GM19468 (cell line): ENCODE measurements around the gene CLEC11A.

ENCODE experiments used
- ATAC-seq: cut with Tn5 transposase; IDR thresholded peaks from one replicate; pipeline ENCODE4 v1.9.1; 2021; ENCODE audit warnings: mild to moderate bottlenecking, moderate library complexity, moderate number of reproducible peaks; ENCODE audit not compliant: unreplicated experiment; ENCODE audit errors: extremely low read depth

Gene CLEC11A

GRCh38 chr19:50703915-50704796 is 19.0 kb upstream of the CLEC11A start:
- ATAC-seq: no peak

GRCh38 chr19:50705422-50706019 is 17.6 kb upstream of the CLEC11A start:
- ATAC-seq: no peak

- ATAC-seq: no peak
Measured at GRCh38 chr19:50706387-50706786, 16.8 kb upstream of the CLEC11A start.

GRCh38 chr19:50708179-50708879 is 14.8 kb upstream of the CLEC11A start:
- ATAC-seq: no peak

GRCh38 chr19:50710094-50710493 is 13.1 kb upstream of the CLEC11A start:
- ATAC-seq: no peak

GRCh38 chr19:50710612-50711011 is 12.6 kb upstream of the CLEC11A start:
- ATAC-seq: no peak

GRCh38 chr19:50711196-50711595 is 12.0 kb upstream of the CLEC11A start:
- no peak for ATAC-seq

- no peak for ATAC-seq
Measured at GRCh38 chr19:50711805-50712204, 11.4 kb upstream of the CLEC11A start.

- ATAC-seq: no peak
Measured at GRCh38 chr19:50712833-50713232, 10.3 kb upstream of the CLEC11A start.

GRCh38 chr19:50713556-50714236 is 9.5 kb upstream of the CLEC11A start:
- ATAC-seq: no peak

GRCh38 chr19:50716178-50717025 is 6.8 kb upstream of the CLEC11A start:
- no peak for ATAC-seq

- ATAC-seq: no peak
Measured at GRCh38 chr19:50717026-50717723, 6.0 kb upstream of the CLEC11A start.

GRCh38 chr19:50717891-50718254 is 5.3 kb upstream of the CLEC11A start:
- no peak for ATAC-seq

- ATAC-seq: no peak
Measured at GRCh38 chr19:50718255-50719118, 4.7 kb upstream of the CLEC11A start.

GRCh38 chr19:50719119-50719435 is 4.1 kb upstream of the CLEC11A start:
- ATAC-seq: no peak

GRCh38 chr19:50719566-50719965 is 3.6 kb upstream of the CLEC11A start, which contains the start of gene SHANK1:
SHANK1 (minus strand) TSS chr19:50719802; CDS start chr19:50716919, 2,883 bp downstream.
- no peak for ATAC-seq

GRCh38 chr19:50720181-50720920 is 2.8 kb upstream of the CLEC11A start:
- ATAC-seq: no peak
